Activated naive CD8-positive, alpha-beta T cell treated with anti-CD3 and anti-CD28 coated beads, Interleukin-2, amount 50 U/mL, for 16 hours (primary cell): ENCODE measurements around the gene UBE2E2.

Source experiments
- DNase-seq: peaks from one replicate; pipeline ENCODE4 v3.0.0-alpha.2; 2020; ENCODE audit warnings: low read depth, low spot score

Gene UBE2E2

DNA sequence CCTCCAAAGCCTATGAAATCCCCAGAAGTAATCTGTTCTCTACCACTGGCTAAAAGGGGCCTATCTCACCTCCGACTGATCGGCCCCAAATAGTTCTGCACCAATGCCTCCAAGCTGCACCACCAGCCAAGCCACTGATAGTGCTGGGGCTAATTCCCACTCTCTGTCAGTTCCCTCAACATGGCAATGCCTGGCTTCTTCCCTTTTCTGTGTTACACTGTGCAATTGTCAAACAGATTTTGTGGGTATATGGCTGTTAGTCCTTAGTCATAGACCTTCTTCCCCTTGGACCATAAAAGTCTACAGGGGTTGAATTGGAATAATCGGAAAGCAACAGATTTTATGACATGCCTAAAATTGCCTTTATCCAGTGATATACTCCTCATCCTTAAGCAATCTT, 9.3 kb upstream of the UBE2E2 start:
- no peak for DNase-seq

GRCh38 chr3:23198801-23199200, 4.3 kb upstream of the UBE2E2 start:
- DNase-seq, result no peak

GRCh38 chr3:23199649-23200048, 3.5 kb upstream of the UBE2E2 start:
- DNase-seq, result no peak

DNA sequence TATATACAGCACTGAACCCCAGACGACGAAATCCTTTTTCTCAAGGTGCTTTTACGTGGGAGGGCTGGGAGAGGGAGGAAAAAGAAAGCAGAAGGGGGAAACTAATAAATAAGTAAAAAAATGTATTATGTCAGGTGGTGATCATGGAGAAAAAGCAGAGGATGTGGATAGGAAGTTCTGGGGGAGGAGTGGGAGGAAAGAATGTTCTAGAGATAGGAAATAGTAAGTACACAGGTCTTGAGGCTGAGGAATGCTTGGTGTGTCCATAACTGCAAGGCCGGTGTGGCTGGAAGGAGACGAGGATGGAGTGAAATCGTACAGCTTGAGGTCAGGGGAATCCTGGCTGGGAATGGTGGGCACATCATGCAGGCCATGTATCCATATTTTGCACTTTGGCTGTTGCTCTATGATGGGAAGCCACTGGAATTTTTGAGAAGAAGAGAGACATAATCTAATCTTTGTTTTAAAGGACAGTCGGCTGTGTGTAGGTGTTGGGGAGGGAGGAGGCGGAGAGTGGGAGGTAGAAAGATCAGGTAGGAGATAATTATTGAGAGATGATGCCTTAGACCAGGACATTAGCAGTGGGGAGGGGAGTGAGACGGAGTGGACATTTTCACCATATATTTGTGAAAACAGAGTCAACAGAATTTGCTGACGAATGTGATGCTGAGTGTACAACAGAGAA, 1.8 kb upstream of the UBE2E2 start:
- no peak for DNase-seq

DNA sequence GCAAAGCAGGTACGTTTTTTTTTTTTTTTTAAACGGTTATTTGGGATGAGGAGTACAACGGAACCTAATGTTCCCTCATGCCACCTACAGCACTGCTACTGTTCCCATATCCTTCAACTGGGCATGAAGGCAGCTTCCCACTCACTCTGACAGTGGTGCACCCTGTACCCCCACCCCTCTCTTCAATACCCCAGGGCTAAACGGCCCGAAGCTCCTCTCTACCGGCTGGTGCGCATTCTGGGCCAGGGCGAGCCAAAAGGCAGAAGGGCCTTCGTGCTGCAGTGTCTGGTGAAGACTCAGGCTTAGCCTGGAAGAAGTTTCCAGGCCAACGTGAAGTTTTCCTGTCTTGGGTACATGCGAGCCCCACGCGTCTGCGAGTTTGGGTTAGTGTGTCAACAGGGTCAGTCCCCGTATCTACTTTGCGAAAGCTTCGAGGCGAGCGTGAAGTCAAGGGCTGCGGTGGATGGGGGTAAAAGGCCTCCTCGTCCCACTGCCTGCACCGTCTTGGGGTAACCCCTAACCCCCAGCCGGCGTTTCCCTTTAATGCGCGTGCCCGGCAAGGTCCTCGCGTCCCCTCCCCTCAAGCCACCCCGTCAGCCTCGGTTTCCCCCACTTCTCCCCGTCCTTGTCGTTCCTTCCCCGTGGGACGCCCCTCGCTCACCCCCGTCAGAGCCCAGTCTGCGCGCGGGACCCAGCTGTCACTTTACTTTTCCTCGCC, 765 bp upstream of the UBE2E2 start:
- no peak for DNase-seq

GRCh38 chr3:23203708-23204330, 692 bp downstream of the UBE2E2 start:
- DNase-seq, result no peak

GRCh38 chr3:23206366-23206765, 3.2 kb downstream of the UBE2E2 start:
- DNase-seq, result no peak

GRCh38 chr3:23209103-23209502, 6.0 kb downstream of the UBE2E2 start:
- no peak for DNase-seq

DNA sequence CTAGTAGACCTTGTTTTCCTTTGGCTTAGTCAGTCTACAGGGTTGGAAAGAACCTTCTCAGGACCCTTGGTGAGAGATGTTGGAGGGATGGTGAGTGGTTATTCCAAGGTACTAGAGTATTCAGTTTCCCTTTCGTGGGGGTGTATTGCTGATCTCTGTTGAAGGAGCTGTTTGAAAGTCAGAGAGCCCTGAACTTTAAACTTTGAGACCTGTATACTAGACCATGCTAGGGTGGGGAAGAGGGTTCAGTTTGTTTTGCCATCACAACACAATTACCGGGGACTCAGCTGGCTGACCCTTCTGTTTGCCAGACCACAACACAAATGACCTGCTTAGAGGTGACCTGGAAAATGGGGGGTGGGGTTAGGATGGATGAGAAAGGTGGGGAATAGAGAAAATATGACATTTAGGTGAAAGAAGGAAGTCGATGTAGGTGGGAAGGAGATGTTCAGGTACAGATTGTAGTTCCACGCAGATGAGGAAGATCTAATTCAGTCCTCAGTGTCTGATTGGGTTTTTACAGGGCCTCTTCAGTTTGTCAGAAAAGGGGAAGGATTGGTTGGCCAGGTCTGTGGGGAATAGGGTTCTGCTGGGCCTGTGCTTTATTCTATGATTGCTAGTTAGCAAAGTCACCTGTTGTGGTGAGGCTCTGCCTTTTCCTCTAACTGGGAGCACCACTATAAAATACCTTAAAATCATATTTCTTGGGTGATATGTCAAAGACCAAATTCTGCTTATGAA, 6.8 kb downstream of the UBE2E2 start:
- no peak for DNase-seq

- no peak for DNase-seq
These were observed 10.7 kb downstream of the UBE2E2 start for GRCh38 chr3:23213813-23214212.

GRCh38 chr3:23217872-23218554, 14.9 kb downstream of the UBE2E2 start:
- no peak for DNase-seq

DNA sequence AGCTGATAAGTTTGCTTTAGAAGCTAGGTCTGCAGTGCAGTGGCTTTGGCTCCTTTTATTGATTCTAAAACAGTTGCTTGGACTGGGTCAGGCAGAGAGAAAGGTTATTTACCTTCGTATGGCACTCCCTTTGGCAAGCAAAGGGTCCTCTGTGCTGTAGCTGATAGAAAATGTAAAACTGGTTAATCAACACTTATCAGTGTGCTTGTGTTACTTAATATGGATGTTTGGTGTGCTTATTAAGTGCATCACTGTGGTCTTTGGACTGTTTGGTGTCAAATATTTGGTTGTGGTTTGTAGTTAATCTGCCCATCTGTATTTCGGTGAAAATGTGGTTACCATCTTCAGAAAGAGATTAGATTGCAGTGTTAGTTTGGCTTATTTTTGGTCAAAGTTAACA, 16.0 kb downstream of the UBE2E2 start:
- no peak for DNase-seq

GRCh38 chr3:23219552-23219951, 16.4 kb downstream of the UBE2E2 start:
- DNase-seq, result no peak

- no peak for DNase-seq
These were observed 18.0 kb downstream of the UBE2E2 start for GRCh38 chr3:23221136-23221535.

DNA sequence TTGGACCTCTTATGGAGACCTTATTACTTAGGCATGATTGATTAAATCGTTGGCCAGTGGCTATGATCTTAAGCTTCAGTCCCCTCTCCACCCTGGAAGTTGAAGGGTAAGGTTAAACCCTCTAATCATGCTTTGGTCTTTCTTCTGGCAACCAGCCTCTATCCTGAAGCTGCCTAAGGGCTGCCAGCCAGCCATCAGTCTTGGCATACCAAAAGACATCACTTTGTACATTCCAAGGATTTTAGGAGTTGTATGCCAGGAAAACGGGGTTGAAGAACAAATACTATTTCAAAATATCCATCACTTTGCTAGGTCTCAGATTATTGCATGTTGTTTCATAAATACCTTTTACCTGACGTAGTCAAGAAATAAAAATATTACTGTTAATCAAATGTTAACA, 28.9 kb downstream of the UBE2E2 start:
- DNase-seq, result no peak

GRCh38 chr3:23232854-23233253, 29.7 kb downstream of the UBE2E2 start:
- DNase-seq, result no peak

DNA sequence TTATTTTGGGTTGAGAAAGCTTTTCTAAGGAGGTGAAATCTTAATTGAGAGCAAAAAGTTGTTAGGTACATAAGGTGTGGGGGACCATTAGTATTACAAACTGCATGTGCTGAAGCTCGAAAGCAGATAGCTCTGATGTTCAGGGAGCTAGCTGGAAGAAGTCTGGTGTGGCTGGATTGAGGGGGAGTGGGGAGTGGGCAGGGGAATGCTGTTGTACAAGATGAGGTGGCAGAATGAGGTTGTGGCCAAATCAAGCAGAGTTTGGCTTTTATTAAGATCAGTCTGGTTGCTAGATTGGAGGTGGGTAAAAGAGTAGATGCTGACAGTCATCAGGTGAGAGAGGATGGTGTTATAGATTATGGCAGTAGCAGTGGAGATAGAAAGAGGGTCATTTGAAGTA, 32.1 kb downstream of the UBE2E2 start:
- DNase-seq, result no peak

DNA sequence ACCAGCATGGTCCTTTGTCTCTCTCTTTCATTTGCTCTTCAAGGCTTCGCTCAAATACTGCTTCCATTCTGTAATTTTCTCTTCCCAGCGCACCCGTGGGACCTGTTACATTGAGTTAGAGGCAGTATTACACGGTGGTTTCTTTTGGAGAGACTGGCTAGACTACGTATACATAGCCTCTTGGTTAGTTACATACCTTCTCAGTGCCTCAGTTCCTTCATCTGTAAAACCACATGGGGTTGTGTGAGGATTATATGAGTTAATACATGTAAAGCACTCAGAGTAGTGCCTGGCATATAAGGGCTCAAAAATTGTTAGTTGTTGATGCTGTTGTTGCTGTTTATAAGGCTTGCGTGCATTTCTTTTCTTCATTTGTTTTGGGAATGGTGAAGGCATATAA, 33.8 kb downstream of the UBE2E2 start:
- no peak for DNase-seq

GRCh38 chr3:23238156-23238555, 35.0 kb downstream of the UBE2E2 start:
- no peak for DNase-seq

GRCh38 chr3:23238578-23238977, 35.5 kb downstream of the UBE2E2 start:
- DNase-seq, result no peak

GRCh38 chr3:23239211-23240068, 36.3 kb downstream of the UBE2E2 start:
- DNase-seq, result no peak
